IMR-90 (cell line): ENCODE data around the gene MTMR3.

Source experiments
- FOS ChIP-seq: fragments of 150-350 bp; IDR thresholded peaks from 2 replicates; pipeline ENCODE4 v1.6.1; 2016; ENCODE audit warnings: low read depth, low read length
- POLR2A ChIP-seq: IDR thresholded peaks from 2 replicates; pipeline ENCODE4 v1.6.1; 2012; ENCODE audit warnings: mild to moderate bottlenecking, low read depth, low read length
- RAD21 ChIP-seq: IDR thresholded peaks from 2 replicates; pipeline ENCODE4 v1.6.1; 2012; ENCODE audit warnings: low read length, improper control_type of control experiment
- RFX5 ChIP-seq: IDR thresholded peaks from 2 replicates; pipeline ENCODE4 v1.8.0; 2012; ENCODE audit warnings: low read depth, mild to moderate bottlenecking, low read length, moderate library complexity
- TF ChIP-seq, protein P1 (sequence below): conservative IDR thresholded peaks from 2 replicates; pipeline ENCODE4 v1.5.1; 2012; ENCODE audit warnings: mild to moderate bottlenecking, low read depth, low read length, improper control_type of control experiment

DNA sequence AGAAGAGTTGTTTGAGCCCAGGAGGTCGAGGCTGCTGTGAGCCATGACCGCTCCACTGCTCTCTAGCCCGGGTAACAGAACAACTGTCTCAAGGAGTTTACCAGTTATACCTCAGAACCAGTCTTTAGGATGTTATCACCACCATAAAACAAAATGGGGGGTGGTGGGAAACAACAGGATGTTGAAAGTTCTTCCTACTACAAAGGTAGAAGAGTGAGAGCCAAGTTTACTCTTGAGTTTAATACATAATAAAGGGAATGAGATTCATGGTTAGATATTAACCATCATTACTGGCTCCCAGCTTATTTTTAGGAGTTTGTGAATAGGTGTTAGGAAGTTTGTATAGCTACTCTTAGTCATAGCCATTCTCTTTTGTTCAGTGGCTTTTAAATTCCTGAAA is 118.5 kb downstream of the MTMR3 start:
- TF ChIP-seq, protein P1, sequence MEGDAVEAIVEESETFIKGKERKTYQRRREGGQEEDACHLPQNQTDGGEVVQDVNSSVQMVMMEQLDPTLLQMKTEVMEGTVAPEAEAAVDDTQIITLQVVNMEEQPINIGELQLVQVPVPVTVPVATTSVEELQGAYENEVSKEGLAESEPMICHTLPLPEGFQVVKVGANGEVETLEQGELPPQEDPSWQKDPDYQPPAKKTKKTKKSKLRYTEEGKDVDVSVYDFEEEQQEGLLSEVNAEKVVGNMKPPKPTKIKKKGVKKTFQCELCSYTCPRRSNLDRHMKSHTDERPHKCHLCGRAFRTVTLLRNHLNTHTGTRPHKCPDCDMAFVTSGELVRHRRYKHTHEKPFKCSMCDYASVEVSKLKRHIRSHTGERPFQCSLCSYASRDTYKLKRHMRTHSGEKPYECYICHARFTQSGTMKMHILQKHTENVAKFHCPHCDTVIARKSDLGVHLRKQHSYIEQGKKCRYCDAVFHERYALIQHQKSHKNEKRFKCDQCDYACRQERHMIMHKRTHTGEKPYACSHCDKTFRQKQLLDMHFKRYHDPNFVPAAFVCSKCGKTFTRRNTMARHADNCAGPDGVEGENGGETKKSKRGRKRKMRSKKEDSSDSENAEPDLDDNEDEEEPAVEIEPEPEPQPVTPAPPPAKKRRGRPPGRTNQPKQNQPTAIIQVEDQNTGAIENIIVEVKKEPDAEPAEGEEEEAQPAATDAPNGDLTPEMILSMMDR, result no peak
- TF ChIP-seq POLR2A (no peak), RAD21 (no peak), FOS (no peak), RFX5 (no peak)
